ENCODE measurements around the gene LPIN1. TPM values are rescaled to one million over a fixed set of nuclear protein-coding genes. Genes with fewer than 3 reads are reported as not detected.

Gene LPIN1
- total and polyA plus RNA-seq, 2 of the 13 experiments (the other 11 are each of a cell fraction or from before 2014, with no cell fraction given), result 9.7 to 19.4 TPM

- TF ChIP-seq PRDM10 (CRISPR knock-in tag; IDR thresholded peaks at IDR 0.05; ENCODE audit: low read depth) (no peak), FLYWCH1 (CRISPR knock-in tag; IDR thresholded peaks at IDR 0.05) (no peak), SRSF1 (optimal IDR thresholded peaks at IDR 0.05; ENCODE audit: low read depth, low read length) (no peak), PRDM15 (CRISPR knock-in tag; IDR thresholded peaks at IDR 0.05) (no peak), TFAP4 (IDR thresholded peaks at IDR 0.05; ENCODE audit: borderline replicate concordance, low read depth) (peak; percentile 22; the same call in 1 of the 2 replicates), ARNT (IDR thresholded peaks at IDR 0.05) (no peak), ELK4 (CRISPR knock-in tag; IDR thresholded peaks at IDR 0.05; ENCODE audit: borderline replicate concordance) (no peak), CBX5 (CRISPR knock-in tag; IDR thresholded peaks at IDR 0.05; ENCODE audit: borderline replicate concordance) (no peak), ZFP91 (CRISPR knock-in tag; IDR thresholded peaks at IDR 0.05; ENCODE audit: borderline replicate concordance) (peak; percentile 59; the same call in 1 of the 2 replicates), PAX8 (CRISPR knock-in tag; IDR thresholded peaks at IDR 0.05; ENCODE audit: borderline replicate concordance) (no peak), ZNF567 (CRISPR knock-in tag; IDR thresholded peaks at IDR 0.05; ENCODE audit: borderline replicate concordance) (0 out of 2 replicates have a peak, but pooled peaks have one; percentile 40), ARNTL (CRISPR knock-in tag; IDR thresholded peaks at IDR 0.05) (no peak), ZNF574 (CRISPR knock-in tag; IDR thresholded peaks at IDR 0.05) (no peak; the same call in 1 of the 2 replicates)
Measured at GRCh38 chr2:11742702-11743357, 3.6 kb upstream of the LPIN1 start (continued).
